Mononuclear cell (primary cell): ENCODE measurements around the gene INPP5D. TPM values are rescaled to one million over a fixed set of nuclear protein-coding genes. Genes with fewer than 3 reads are reported as not detected.
"Not testable (repeated sequence)": the region's sequence is repeated elsewhere in the genome, so short reads cannot be mapped to it uniquely, and the experiment has no call there.

Experiments
- H3K27me3 ChIP-seq: 2 replicates; pipeline ENCODE4 v1.6.0; 2011; ENCODE audit warnings: low read length, control low read depth; ENCODE audit not compliant: insufficient read depth
- H3K4me1 ChIP-seq: 2 replicates; pipeline ENCODE4 v1.5.1; 2011; ENCODE audit warnings: mild to moderate bottlenecking, low read length, control low read depth; ENCODE audit not compliant: insufficient read depth
- H3K4me3 ChIP-seq: 2 replicates; pipeline ENCODE4 v1.5.1; 2011; ENCODE audit warnings: mild to moderate bottlenecking, low read length, moderate library complexity
- H3K9me3 ChIP-seq: 2 replicates; pipeline ENCODE4 v1.5.1; 2011; ENCODE audit warnings: low read depth, mild to moderate bottlenecking, control low read depth, low read length
- total RNA-seq: library from RNA; depleted of rRNA; stranded (reverse); fragments of >200 nt; gene quantifications from one replicate; pipeline ENCODE4 v1.2.3, GENCODE V29; 2012

Gene INPP5D
- total RNA-seq, 1 donor: 122 TPM

GRCh38 chr2:233099820-233100191, 39.7 kb downstream of the INPP5D start:
- H3K9me3 ChIP-seq, H3K4me3 ChIP-seq, H3K27me3 ChIP-seq: not testable (repeated sequence)
- H3K4me1 ChIP-seq: peaks cover 65% of the 10 kb centered on the region

- Histone ChIP-seq H3K9me3 (no peaks in the 10 kb centered on the region), H3K27me3 (no peaks in the 10 kb centered on the region), H3K4me3 (no peak overlapping the region), H3K4me1 (peaks cover 68% of the 10 kb centered on the region)
Measured at GRCh38 chr2:233100192-233100998, 40.3 kb downstream of the INPP5D start.

- no peak overlapping the region for H3K4me3 ChIP-seq
- peaks cover 75% of the 10 kb centered on the region for H3K4me1 ChIP-seq
- H3K9me3 ChIP-seq: no peaks in the 10 kb centered on the region
- no peaks in the 10 kb centered on the region for H3K27me3 ChIP-seq
Measured at GRCh38 chr2:233101141-233101540, 41.0 kb downstream of the INPP5D start.

- Histone ChIP-seq H3K4me1 (peaks cover 82% of the 10 kb centered on the region), H3K9me3 (no peaks in the 10 kb centered on the region), H3K27me3 (no peaks in the 10 kb centered on the region)
Measured at GRCh38 chr2:233101816-233102215, 41.7 kb downstream of the INPP5D start.

GRCh38 chr2:233105156-233105895, 45.2 kb downstream of the INPP5D start:
- peaks cover 79% of the 10 kb centered on the region for H3K4me1 ChIP-seq
- H3K27me3 ChIP-seq: no peaks in the 10 kb centered on the region
- no peaks in the 10 kb centered on the region for H3K9me3 ChIP-seq
- no peak overlapping the region for H3K4me3 ChIP-seq

More at GRCh38 chr2:233101816-233102215, 41.7 kb downstream of the INPP5D start:
- H3K4me3 ChIP-seq: no peak overlapping the region

GRCh38 chr2:233105930-233106329, 45.8 kb downstream of the INPP5D start:
- no peaks in the 10 kb centered on the region for H3K27me3 ChIP-seq
- peaks cover 73% of the 10 kb centered on the region for H3K4me1 ChIP-seq
- no peaks in the 10 kb centered on the region for H3K9me3 ChIP-seq

GRCh38 chr2:233107011-233107410, 46.9 kb downstream of the INPP5D start:
- Histone ChIP-seq H3K4me1 (peaks cover 72% of the 10 kb centered on the region), H3K9me3 (no peaks in the 10 kb centered on the region)

More at GRCh38 chr2:233105930-233106329, 45.8 kb downstream of the INPP5D start:
- no peak overlapping the region for H3K4me3 ChIP-seq

GRCh38 chr2:233107831-233108300, 47.7 kb downstream of the INPP5D start:
- Histone ChIP-seq H3K9me3 (no peaks in the 10 kb centered on the region), H3K4me3 (no peak overlapping the region), H3K4me1 (peaks cover 66% of the 10 kb centered on the region), H3K27me3 (no peaks in the 10 kb centered on the region)

More at GRCh38 chr2:233107011-233107410, 46.9 kb downstream of the INPP5D start:
- H3K27me3 ChIP-seq: no peaks in the 10 kb centered on the region
- H3K4me3 ChIP-seq: no peak overlapping the region

GRCh38 chr2:233108611-233109490, 48.7 kb downstream of the INPP5D start:
- Histone ChIP-seq H3K9me3 (no peaks in the 10 kb centered on the region), H3K4me3 (no peak overlapping the region), H3K4me1 (peaks cover 67% of the 10 kb centered on the region), H3K27me3 (no peaks in the 10 kb centered on the region)

- Histone ChIP-seq H3K4me3 (no peak overlapping the region), H3K9me3 (no peaks in the 10 kb centered on the region), H3K27me3 (no peaks in the 10 kb centered on the region), H3K4me1 (peaks cover 70% of the 10 kb centered on the region)
Measured at GRCh38 chr2:233111427-233111826, 51.3 kb downstream of the INPP5D start.

- no peaks in the 10 kb centered on the region for H3K9me3 ChIP-seq
- no peaks in the 10 kb centered on the region for H3K27me3 ChIP-seq
- H3K4me1 ChIP-seq: peaks cover 70% of the 10 kb centered on the region
- no peak overlapping the region for H3K4me3 ChIP-seq
Measured at GRCh38 chr2:233112329-233112728, 52.2 kb downstream of the INPP5D start.

- peaks cover 70% of the 10 kb centered on the region for H3K4me1 ChIP-seq
- H3K4me3 ChIP-seq: no peak overlapping the region
- no peaks in the 10 kb centered on the region for H3K27me3 ChIP-seq
- no peaks in the 10 kb centered on the region for H3K9me3 ChIP-seq
Measured at GRCh38 chr2:233112776-233113452, 52.8 kb downstream of the INPP5D start.

- Histone ChIP-seq H3K4me3 (no peak overlapping the region), H3K4me1 (peaks cover 66% of the 10 kb centered on the region), H3K27me3 (no peaks in the 10 kb centered on the region)
Measured at GRCh38 chr2:233114421-233114861, 54.3 kb downstream of the INPP5D start.

GRCh38 chr2:233115121-233115520, 55.0 kb downstream of the INPP5D start:
- peaks cover 66% of the 10 kb centered on the region for H3K4me1 ChIP-seq
- H3K4me3 ChIP-seq: no peak overlapping the region
- no peaks in the 10 kb centered on the region for H3K27me3 ChIP-seq
- H3K9me3 ChIP-seq: no peaks in the 10 kb centered on the region

More at GRCh38 chr2:233114421-233114861, 54.3 kb downstream of the INPP5D start:
- H3K9me3 ChIP-seq: no peaks in the 10 kb centered on the region
